Measurements from ENCODE around the gene ABCC6.
"Not testable (repeated sequence)": the region's sequence is repeated elsewhere in the genome, so short reads cannot be mapped to it uniquely, and the experiment has no call there.

The ABCC6 gene

GRCh38 chr16:16222850-16223661 is at the start of gene ABCC6:
Gene ABCC6 (minus strand): TSS chr16:16223494. CDS start chr16:16223434, 60 bp downstream.
- DNase-seq, result not testable (repeated sequence)

GRCh38 chr16:16272573-16273221 is 49.4 kb upstream of the ABCC6 start:
- DNase-seq, result not testable (repeated sequence)

GRCh38 chr16:16271658-16272057 is 48.4 kb upstream of the ABCC6 start:
- DNase-seq, result not testable (repeated sequence)

GRCh38 chr16:16268185-16268808 is 45.0 kb upstream of the ABCC6 start:
- DNase-seq, result not testable (repeated sequence)

- not testable (repeated sequence) for DNase-seq
Measured at GRCh38 chr16:16267708-16268107, 44.4 kb upstream of the ABCC6 start.

GRCh38 chr16:16265044-16265443 is 41.8 kb upstream of the ABCC6 start:
- DNase-seq, result not testable (repeated sequence)

GRCh38 chr16:16263947-16264346 is 40.7 kb upstream of the ABCC6 start:
- DNase-seq, result not testable (repeated sequence)

- DNase-seq, result not testable (repeated sequence)
Measured at GRCh38 chr16:16262954-16263555, 39.8 kb upstream of the ABCC6 start.

- not testable (repeated sequence) for DNase-seq
Measured at GRCh38 chr16:16259971-16260370, 36.7 kb upstream of the ABCC6 start.

GRCh38 chr16:16258822-16259221 is 35.5 kb upstream of the ABCC6 start:
- not testable (repeated sequence) for DNase-seq

GRCh38 chr16:16257301-16257923 is 34.1 kb upstream of the ABCC6 start:
- not testable (repeated sequence) for DNase-seq

GRCh38 chr16:16252377-16252776 is 29.1 kb upstream of the ABCC6 start:
- not testable (repeated sequence) for DNase-seq

GRCh38 chr16:16249621-16250330 is 26.5 kb upstream of the ABCC6 start:
- not testable (repeated sequence) for DNase-seq

GRCh38 chr16:16247439-16247838 is 24.1 kb upstream of the ABCC6 start:
- DNase-seq, result not testable (repeated sequence)

- DNase-seq, result not testable (repeated sequence)
Measured at GRCh38 chr16:16246578-16247262, 23.4 kb upstream of the ABCC6 start.

- DNase-seq, result not testable (repeated sequence)
Measured at GRCh38 chr16:16243886-16244285, 20.6 kb upstream of the ABCC6 start.

GRCh38 chr16:16240667-16241066 is 17.4 kb upstream of the ABCC6 start:
- not testable (repeated sequence) for DNase-seq

- DNase-seq, result not testable (repeated sequence)
Measured at GRCh38 chr16:16237738-16238137, 14.4 kb upstream of the ABCC6 start.

GRCh38 chr16:16237071-16237470 is 13.8 kb upstream of the ABCC6 start:
- not testable (repeated sequence) for DNase-seq

- not testable (repeated sequence) for DNase-seq
Measured at GRCh38 chr16:16232692-16233061, 9.4 kb upstream of the ABCC6 start.

- not testable (repeated sequence) for DNase-seq
Measured at GRCh38 chr16:16223662-16224241, 458 bp upstream of the ABCC6 start.

Data from AML-193 (cell line).